ENCODE data around the gene SFXN5.
"Not testable (repeated sequence)": the region's sequence is repeated elsewhere in the genome, so short reads cannot be mapped to it uniquely, and the experiment has no call there.

Gene SFXN5, protein sequence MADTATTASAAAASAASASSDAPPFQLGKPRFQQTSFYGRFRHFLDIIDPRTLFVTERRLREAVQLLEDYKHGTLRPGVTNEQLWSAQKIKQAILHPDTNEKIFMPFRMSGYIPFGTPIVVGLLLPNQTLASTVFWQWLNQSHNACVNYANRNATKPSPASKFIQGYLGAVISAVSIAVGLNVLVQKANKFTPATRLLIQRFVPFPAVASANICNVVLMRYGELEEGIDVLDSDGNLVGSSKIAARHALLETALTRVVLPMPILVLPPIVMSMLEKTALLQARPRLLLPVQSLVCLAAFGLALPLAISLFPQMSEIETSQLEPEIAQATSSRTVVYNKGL

DNA sequence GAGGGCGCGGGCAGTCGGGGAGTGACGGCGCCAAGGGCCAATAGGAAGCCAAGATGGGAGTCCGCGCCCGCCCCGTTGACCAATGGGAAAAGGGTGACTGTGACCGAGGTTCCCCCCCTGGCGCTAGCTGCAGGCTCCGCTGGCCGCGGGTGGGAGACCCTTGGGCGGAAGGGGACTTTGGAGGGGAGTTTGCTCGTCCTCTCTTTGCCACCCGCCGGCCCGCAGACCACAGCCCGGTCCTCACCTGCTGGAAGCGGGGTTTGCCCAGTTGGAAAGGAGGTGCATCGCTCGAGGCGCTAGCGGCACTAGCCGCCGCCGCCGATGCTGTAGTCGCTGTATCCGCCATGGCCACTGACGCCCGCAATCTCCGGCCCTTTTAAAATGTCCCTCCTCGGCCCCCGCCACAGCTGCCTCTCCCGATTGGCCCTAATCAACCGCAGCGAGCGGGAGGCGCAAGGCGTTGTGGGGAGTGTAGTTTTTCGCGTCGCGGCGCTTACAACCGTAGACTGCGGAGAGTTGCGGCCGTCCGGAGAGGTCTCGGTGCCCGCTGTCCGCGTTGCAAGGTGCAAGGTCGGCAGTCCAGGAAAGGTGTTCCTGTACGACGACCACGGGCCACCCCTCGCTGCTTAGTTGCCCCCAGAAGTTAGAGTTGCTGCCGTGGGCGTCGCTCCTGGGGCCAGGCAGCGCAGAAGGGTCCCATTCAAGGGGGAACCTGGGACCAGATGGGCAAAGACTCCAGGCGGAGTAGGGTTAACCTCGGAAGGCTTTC lies at the start of gene SFXN5:
Gene SFXN5, minus strand, starts transcription at position 353 of the 769 bp plus-strand sequence. Its CDS starts 7 bp downstream, at position 346.
- DNase-seq (ENCODE audit: low spot score): peak; percentile 96

DNA sequence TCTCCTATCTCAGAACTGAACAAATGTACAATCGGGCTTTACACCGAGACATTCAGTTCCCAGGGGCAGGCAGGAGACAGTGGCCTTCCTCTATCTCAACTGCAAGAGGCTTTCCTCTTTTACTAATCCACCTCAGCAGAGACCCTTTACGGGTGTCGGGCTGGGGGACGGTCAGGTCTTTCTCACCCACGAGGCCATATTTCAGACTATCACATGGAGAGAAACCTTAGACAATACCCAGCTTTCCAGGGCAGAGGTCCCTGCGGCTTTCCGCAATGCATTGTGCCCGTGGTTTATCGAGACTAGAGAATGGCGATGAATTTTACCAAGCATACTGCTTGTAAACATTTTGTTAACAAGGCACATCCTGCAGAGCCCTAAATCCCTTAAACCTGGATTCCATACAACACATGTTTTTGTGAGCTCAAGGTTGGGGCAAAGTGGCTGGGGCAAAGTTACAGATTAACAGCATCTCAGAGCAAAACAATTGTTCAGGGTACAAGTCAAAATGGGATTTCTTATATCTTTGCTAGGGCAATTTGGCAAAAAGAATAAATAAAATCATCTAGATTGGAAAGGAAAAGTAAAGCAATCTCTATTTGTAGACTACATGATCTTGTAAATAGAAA lies 48.2 kb upstream of the SFXN5 start:
- not testable (repeated sequence) for DNase-seq (ENCODE audit: low spot score)

DNA sequence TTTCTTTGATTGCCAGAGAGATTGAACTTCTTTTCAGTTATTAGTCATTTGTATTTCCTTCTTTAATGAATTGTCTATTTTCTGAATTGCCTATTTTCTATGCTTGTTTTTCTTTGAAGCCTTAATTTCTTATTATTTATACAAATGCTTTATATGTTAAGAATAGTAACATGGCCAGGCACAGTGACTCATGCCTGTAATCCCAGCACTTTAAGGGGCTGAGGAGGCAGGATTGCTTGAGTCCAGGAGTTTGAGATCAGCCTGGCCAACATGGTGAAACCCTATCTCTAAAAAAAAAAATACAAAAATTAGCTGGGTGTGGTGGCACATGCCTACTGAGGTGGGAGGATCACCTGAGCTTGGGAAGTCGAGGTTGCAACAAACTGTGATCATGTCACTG lies 45.9 kb upstream of the SFXN5 start:
- DNase-seq (ENCODE audit: low spot score): no peak

DNA sequence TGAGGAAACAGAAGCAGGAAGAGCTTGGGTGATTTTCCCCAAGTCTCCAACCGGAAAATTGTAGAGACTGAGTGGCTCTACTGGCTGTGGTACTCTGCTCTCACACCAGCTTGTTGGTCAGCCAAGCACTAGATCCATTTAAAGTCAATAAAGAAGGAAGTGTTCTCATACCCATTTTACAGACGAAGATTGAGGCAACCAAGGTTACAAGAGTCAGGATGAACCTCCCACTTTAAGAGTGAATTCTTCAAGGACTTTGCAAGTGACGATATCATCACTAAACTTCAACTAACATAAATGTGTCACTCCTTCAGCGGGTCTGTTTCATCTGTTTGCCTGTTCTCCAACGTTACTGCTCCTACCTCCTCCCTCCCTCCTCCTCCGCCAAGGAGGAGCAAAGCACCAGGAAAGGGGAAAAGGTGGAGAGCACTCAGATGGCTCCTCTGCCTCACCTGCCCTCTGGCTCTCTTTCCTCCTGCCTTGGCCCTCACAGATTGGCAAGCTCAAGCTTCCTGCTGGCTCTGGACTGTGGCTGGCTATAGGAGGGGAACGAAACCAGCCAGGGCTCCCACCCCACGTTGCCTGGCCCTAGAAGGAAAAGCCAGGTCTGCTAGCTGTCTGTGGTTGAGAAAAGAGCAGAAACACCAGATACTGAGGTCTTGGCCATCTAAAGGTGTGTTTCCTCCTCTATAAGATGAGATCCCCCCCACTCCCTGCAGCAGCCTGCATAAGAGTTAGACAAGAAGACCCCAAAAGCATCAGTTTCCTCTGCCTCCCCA lies 44.9 kb upstream of the SFXN5 start:
- no peak for DNase-seq (ENCODE audit: low spot score)

DNA sequence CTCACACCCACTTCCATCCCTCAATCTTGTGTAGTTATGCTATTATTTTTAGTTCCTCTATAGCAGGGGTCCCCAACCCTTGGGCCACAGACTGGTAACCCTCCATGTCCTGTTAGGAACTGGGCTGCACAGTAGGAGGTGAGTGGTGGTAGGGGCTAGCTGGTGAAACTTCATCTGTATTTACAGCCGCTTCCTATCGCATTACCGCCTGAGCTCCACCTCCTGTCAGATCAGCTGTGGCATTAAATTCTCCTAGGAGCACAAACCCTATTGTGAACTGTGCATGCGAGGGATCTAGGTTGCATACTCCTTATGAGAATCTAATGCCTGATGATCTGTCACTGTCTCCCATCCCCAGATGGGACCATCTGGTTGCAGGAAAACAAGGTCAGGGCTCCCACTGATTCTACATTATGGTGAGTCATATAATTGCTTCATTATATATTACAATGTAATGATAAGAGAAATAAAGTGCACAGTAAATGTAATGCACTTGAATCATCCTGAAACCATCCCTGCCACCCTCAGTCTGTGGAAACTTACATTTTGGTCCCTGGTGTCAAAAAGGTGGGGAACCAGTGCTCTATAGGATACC lies 42.9 kb upstream of the SFXN5 start:
- DNase-seq (ENCODE audit: low spot score): no peak

DNA sequence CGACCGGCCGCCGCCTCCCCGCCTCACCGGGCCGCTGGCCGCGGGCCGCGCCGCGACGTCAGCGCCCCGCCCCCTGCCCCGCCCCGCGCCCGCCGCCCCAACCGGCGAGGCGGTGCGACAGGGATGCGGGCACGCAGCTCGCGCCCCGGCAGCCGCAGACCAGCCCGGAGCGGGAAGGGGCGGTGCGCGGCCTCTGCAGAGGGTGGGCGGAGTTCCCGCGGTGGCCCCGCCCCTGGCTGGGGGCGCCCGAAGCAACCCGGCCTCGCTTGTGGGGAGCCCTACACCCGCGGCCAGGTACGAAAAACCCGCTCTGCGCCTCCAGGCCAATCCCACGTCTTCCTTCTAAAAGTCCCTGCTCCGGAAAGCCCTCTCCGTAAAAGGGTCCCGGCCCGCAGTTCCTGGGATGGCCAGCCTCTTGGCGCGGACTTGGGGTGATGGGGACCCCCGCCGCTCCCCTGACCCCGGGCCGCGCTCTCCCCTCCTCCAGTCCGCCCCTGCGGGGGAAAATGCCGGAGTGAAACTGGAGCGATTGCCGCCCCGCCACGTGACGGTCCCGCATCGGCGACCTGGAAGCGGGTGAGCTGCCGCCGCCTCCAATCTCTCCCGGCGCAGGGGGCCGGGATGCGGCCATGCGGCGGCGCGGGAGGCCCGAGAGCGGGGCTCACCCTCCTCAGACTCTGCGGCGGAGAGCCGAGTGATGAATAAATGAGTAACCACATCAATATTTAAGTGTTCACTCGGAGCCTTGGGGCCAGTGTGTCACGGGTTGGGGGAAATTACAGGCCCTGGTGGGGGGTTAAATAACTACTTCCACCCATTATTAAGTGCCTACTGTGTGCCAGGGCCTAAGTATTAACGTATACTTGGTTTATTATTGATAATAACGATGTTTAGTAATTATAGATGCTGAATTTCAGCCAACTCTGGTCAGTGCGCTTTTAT lies 41.7 kb upstream of the SFXN5 start, which contains the start of gene RAB11FIP5:
Gene RAB11FIP5, minus strand, starts transcription at position 36 of the 942 bp plus-strand sequence. CDS start 171 bp downstream, outside the sequence.
- peak; percentile 33 for DNase-seq (ENCODE audit: low spot score)

DNA sequence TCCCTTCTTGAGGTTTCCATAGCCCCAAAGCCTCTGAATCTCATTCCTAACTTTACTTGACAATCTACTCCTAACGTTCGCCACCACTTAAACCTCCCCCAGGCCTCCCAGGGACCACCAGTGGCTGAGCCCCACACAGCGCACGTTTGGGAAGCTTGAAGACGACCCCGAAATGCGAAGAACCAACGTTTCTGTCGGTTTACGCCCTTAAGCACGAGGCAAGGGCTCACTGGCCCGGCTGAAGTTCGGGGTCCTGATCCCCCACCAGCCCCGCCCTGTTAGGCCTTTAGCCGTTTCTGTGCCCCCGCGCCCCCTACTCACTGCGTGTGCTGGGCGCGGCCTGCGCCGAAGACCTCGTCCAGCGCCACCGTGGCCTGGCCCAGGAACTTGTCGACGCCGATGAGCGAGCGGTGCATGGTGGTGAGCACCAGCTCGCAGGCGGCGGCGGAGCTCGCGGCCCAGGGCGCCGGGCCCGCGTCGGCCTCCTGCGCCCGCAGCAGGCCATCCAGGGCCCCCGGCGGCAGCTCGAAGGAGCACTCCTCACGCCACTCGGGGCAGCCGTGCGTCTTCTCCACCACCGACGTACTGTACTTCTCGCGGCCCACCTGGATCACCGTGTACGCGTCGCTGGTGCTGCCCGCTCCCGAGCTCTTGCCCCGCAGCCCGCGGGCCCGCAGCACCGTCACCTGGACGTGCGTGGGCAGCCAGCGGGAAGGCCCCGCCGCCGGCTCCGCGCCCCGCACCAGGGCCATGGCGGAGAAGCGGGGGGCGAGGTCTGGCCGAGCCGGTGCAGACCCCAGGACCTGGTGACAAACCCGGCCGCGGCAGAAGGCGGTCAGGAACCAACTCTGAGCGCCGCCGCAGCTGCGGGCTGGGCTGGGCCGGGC lies 40.8 kb upstream of the SFXN5 start:
- DNase-seq (ENCODE audit: low spot score): no peak

DNA sequence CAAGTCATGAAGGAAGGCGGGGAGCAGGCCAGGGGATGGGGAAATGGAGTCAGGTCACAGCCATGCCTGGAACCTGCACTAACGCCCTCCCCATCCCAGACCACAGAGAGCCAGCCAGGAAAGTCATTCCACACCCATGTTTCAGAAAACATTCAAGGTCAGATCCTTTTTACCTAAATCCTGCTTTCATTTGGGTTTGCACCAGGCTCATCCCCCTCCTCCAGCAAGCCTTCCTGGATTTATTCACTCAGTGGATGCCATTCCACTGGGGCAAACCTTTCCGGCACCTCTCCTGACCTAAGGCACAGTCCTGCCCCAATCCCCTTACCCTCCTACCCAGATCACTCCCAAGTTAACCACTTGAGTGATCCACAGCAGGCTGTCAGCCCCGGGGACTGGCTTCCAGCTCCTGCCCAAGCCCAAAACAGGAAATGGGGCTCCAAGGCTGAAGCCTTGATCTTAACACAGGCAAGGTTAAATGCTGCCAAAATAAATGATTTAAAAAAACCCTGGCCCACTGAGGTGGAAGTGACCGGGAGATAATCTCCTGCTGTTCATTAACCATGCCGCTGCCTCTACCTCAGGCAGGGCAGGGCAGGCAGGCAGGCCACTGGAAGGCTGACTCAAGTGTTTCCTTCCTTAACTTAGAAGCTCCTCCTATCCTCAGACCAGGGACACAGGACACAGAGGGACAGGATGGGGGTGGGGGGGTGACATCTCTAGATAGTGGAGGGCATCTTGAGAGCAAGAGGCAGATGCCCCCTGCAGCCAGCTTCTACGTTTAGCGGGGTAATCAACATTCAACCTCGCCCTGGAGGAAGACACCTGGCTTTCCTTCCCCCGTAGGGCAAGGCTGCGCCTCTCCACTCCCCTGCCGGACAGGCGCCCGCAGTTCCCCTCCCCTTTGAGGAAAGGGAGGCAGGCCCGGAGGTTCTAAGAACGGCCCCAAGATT lies 39.8 kb upstream of the SFXN5 start:
- DNase-seq (ENCODE audit: low spot score): no peak

DNA sequence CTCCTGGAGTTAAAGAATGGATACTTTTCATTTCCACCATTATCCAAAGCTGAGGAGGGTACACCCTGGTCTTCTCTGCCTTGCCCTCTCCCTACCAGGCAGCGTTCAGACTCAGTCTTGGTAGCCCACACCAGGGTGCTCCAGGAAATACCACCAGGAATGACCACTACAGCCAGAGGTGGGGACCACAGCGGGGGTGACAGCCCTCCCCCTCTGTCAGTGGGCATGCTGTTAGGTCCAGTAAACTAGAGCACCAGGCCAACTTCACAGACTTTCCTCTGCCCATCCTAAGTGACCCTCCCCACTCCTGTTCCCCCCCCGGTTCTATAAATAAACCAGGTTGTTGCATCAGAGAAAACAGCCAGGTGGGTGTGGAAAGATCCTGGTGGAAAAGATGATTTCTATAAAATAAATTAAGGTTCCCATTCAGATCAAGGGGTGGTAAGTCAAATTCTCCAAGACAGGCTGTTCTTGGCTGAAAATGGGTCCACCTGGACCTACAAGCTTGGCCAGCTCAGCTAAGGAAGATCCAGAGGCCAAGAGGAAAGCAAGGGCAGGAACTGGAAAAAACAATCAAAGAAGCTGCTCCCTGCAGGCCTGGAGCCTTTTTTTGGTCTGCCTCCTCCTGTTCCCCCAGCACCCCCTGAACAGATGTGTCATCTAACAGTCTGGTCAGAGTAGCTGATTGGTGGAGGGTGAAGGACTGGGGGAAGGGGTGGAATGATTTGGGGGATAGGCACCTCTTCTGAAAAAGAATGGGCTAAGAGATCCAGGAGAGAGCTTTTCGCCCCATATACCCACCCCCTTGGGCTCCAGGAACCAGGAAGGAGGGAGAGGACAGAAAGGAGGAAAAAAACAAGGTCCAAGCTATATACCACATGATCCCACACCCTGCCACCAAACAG lies 38.9 kb upstream of the SFXN5 start:
- DNase-seq (ENCODE audit: low spot score): no peak

DNA sequence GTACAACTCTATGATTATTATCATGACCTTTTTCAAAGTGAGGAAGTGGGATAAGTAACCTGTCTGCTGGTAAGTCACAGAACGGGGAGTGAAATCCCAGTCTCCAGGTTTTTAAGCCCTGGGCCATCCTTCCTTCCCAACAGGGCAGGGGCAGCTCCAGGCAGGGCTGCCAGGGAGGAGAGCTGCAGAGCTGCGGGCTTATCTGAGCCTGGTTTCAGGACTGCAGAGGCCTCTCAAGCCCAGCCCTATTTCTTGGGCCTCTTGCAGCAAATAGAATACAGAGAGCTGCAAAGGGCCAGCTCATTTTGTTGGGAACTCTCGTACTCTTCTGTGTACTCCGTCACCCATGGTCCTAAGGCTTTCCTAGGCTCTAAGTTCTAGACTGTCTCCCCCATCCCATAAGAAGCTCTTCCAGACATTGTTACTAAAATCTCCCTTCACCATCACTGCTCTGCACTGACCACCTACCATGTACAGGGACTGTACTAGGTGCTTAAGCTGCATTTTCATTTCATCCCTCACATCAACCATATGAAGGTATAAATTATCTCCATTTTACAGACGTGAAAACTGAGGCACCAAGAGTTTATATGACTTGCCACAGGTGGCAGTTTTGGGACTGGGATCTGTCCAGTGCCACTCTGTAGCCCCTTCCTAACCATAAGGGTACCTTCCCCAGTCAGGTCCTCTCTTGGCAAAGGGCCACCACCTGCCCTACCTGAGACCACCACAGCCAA lies 38.1 kb upstream of the SFXN5 start:
- DNase-seq (ENCODE audit: low spot score): no peak

DNA sequence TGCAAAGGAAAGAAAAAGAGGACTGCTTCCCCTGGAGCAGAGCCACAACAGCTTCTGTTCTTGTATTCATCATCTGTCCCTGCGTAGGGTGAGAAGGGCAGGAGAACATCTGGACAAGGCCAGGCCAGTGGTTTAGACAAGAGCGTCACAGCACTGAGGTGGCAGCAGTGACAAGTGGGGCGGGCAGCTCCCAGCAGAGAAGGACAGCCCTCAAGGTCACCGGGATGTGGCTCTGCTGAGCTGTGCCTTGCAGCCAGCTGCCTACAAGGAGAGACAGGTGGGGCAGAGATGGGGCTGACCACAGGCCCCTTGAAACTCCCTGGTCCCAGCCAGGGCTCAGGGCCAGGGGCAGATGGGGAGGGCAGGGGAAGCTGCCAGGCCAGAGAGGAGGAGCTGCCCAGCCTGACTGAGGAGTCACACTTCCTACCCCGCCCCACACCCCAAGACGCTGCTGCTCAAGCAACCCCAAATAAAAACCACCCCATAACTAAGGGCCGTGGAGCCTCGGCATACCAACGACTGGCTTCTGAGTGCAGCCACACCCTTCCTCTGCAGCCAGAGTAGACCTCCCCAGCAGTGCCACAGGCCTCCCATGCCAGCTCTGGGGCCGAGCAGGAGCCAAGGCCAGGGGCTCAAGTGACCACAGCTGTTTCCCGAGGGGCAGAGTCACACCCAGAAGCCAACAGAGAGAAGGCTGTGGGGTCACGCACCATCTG lies 35.9 kb upstream of the SFXN5 start:
- DNase-seq (ENCODE audit: low spot score): no peak

DNA sequence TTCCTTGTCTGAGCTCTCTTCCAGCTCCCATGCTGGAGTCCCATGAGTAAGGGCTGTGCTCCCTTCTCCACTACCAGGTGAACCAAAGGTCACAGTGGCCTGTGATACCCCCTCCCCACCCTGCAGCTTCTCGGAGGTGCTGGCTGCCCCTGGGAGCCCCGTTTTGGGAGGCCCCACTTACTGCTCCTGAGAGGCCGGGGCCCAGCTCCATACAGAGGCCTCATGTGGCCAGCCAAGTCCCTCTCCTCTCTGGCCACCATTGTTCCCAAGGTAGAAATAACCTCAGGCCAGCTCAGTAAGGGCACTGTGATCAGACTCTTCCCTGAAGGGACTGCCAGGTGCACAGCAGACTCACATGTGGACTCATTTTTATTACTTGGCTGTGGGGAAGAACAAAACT lies 35.3 kb upstream of the SFXN5 start:
- DNase-seq (ENCODE audit: low spot score): no peak

DNA sequence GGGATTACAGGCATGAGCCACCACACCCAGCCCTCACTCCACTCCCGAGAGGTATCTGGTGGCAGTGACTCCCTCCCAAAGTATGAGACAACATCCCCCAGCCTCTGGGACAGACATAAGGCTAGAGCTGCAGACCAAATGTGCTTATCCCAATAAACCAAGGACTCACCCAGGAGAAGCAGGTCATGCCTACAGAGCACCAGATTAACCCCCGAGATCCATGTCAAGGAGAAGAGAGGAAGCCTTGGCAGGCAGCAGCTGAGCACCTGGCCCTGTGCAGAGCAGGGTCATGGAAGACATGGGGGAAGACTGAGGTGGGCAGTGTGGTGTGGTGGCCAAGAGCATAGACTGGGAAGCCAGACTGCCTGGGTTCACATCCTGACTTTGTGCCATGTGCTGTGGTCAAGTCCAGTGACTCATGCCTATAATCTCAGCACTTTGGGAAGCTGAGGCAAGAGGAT lies 34.0 kb upstream of the SFXN5 start:
- DNase-seq (ENCODE audit: low spot score): no peak

DNA sequence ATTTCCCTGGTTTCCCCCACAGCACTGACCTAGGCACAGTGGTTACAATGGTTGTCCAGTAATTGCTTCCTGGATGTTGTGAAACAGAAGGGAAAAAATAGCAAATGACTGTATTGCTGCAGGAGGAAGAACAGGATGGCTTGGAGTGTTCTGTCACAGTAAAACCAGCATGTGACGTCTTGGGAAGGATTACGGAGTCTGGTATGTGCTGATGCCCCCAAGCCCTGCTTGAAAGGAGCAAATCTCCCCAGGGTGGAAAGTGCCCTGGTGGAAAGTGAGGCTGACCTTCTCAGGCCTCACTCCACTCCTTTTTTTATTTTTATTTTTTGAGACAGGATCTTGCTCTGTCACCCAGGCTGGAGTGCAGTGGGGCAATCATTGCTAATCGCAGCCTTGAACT lies 33.4 kb upstream of the SFXN5 start:
- DNase-seq (ENCODE audit: low spot score): no peak

DNA sequence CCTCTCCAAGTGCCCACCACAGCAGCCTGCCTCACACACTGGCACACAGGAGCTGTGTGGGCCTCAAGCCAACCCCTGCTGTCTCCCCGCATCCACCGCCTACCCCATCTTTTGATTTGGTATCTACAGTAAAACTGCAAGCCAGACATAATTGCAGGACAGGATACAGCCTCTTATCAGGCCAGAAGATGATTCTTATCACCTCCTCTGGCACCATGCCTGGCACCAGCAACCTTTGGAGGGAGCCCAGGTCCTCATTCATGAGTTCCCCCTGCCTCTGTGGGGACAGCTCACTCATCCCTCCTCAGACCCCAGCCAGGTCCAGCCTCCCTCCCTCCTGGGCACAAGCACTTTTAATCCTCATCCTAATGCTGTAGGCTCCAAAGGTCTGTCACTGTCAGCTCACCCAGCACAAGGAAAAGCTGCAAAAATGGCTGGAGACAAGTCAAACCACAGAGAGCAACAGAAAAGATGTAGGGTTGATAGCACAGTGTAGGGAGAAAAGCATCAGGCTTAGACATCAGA lies 31.6 kb upstream of the SFXN5 start:
- no peak for DNase-seq (ENCODE audit: low spot score)

Measured in hematopoietic multipotent progenitor cell treated with erythropoietin and hydrocortisone succinate and interleukin-3 and kit ligand, for 17 days (in vitro differentiated cells).